B cell (primary cell): ENCODE results near the gene KCNN2.

Source experiments
- CTCF ChIP-seq: fragments of 200-600 bp; IDR thresholded peaks from one replicate; pipeline ENCODE4 v1.8.0; 2022; ENCODE audit warnings: antibody characterized with exemption, mild to moderate bottlenecking
- EZH2 ChIP-seq: IDR thresholded peaks from 2 replicates; pipeline ENCODE4 v1.6.1; 2012; ENCODE audit warnings: borderline replicate concordance, low read depth, mild to moderate bottlenecking, moderate library complexity, low read length; ENCODE audit not compliant: insufficient read depth, poor library complexity, severe bottlenecking

GRCh38 chr5:114471529-114471928, 109.7 kb downstream of the KCNN2 start:
- TF ChIP-seq CTCF, result no peak
- no peak for TF ChIP-seq EZH2
